K562 (cell line): ENCODE results near the gene IGF2. TPM values are rescaled to one million over a fixed set of nuclear protein-coding genes. Genes with fewer than 3 reads are reported as not detected.

Experiments
- ATAC-seq: fragments of 200-7000 bp; cut with Tn5 transposase; 3 replicates; pipeline ENCODE4 v1.9.1; 2020; ENCODE audit warnings: moderate library complexity
- BruUV-seq: library from RNA; stranded (reverse); fragments of 400-500 nt; replicated peaks from 2 replicates; lab custom pipeline; 2021; lab: Mats Ljungman, UMichigan
- CTCF ChIA-PET: fragments of 300-600 bp; formaldehyde crosslinking; extraction: SDS; loops from one replicate; lab custom pipeline; 2021; ENCODE audit warnings: low intra/inter-chr PET ratio; lab: Yijun Ruan, JAX
- POLR2A ChIA-PET: fragments of 300-600, 350-650 bp; sonication (Branson Sonifier 250); formaldehyde crosslinking; extraction: SDS; loops from one replicate; lab custom pipeline; 2021; ENCODE audit warnings: antibody characterized with exemption, inconsistent platforms; lab: Yijun Ruan, JAX
- DNase-seq, 4 experiments: peaks; one replicate each; pipeline versions ENCODE4 v3.0.0 to v3.0.0-alpha.2; 2011 to 2018; ENCODE audit warnings: low spot score in 3 of 4, mixed read lengths in 3 of 4; ENCODE audit errors: extremely low read depth in 1 of 4
- FAIRE-seq: peaks from 2 replicates; lab custom pipeline; 2011; peaks lifted over from hg19 to GRCh38; lab: Jason Lieb, UNC
- H2AFZ ChIP-seq: 2 replicates; pipeline ENCODE4 v1.6.0; 2011; ENCODE audit warnings: low read depth, low read length, control low read depth, inconsistent platforms
- H3K27ac ChIP-seq: fragments of 200-600 bp; 3 replicates; pipeline ENCODE4 v1.8.0; 2011; ENCODE audit warnings: low read depth, mild to moderate bottlenecking, control low read depth, inconsistent platforms, low read length, moderate library complexity, mixed read lengths; ENCODE audit errors: extremely low read depth
- H3K27me3 ChIP-seq, 2 experiments: fragments of 300-600 bp in 1 of 2; 2 replicates in 1 of 2; 3 replicates in 1 of 2; pipeline versions ENCODE4 v1.6.0 to v1.8.0; 2011; ENCODE audit warnings: inconsistent platforms in 2 of 2, low read length in 2 of 2, mild to moderate bottlenecking in 1 of 2, mixed read lengths in 1 of 2, moderate library complexity in 1 of 2; ENCODE audit not compliant: control insufficient read depth in 2 of 2, insufficient read depth in 2 of 2
- H3K36me3 ChIP-seq: fragments of 300-600 bp; 3 replicates; pipeline ENCODE4 v1.8.0; 2011; ENCODE audit warnings: mild to moderate bottlenecking, low read length, inconsistent platforms; ENCODE audit not compliant: control insufficient read depth, insufficient read depth
- H3K4me1 ChIP-seq, 2 experiments: fragments of 200-600 bp in 1 of 2; replicated peaks in 1 of 2; 2 replicates in 1 of 2; 3 replicates in 1 of 2; pipeline versions ENCODE4 v1.5.1 to v1.8.0; 2011; ENCODE audit warnings: inconsistent platforms in 2 of 2, low read length in 2 of 2, mild to moderate bottlenecking in 1 of 2, mixed read lengths in 1 of 2, moderate library complexity in 1 of 2; ENCODE audit not compliant: control insufficient read depth in 2 of 2, insufficient read depth in 2 of 2
- H3K4me2 ChIP-seq: 2 replicates; pipeline ENCODE4 v1.6.1; 2011; ENCODE audit warnings: low read length, control low read depth, inconsistent platforms, mixed read lengths; ENCODE audit not compliant: insufficient read depth
- H3K4me3 ChIP-seq: fragments of 200-600 bp; sonication (generic), shearing (Covaris generic); 2 replicates; pipeline ENCODE4 v1.5.1; 2016; ENCODE audit warnings: control low read depth, inconsistent platforms
- H3K79me2 ChIP-seq: fragments of 200-600 bp; 3 replicates; pipeline ENCODE4 v1.8.0; 2011; ENCODE audit warnings: low read length, inconsistent platforms; ENCODE audit not compliant: control insufficient read depth, insufficient read depth
- H3K9ac ChIP-seq, 2 experiments: 2 replicates each; pipeline versions ENCODE4 v1.6.0 to v1.6.1; 2011; ENCODE audit warnings: low read depth in 2 of 2, low read length in 2 of 2, control low read depth in 1 of 2, inconsistent platforms in 1 of 2, mild to moderate bottlenecking in 1 of 2, mixed read lengths in 1 of 2; ENCODE audit not compliant: insufficient read depth in 1 of 2
- H3K9me1 ChIP-seq: one replicate; pipeline ENCODE4 v1.6.0; 2011; ENCODE audit warnings: inconsistent platforms, mild to moderate bottlenecking, low read length, moderate library complexity; ENCODE audit not compliant: control insufficient read depth, insufficient read depth
- H3K9me3 ChIP-seq: replicated peaks from 2 replicates; pipeline ENCODE4 v1.5.1; 2011; ENCODE audit warnings: low read depth, low read length, inconsistent platforms; ENCODE audit not compliant: control insufficient read depth, insufficient read depth
- H4K20me1 ChIP-seq: replicated peaks from 2 replicates; pipeline ENCODE4 v1.6.1; 2011; ENCODE audit warnings: low read length, inconsistent platforms, mixed read lengths; ENCODE audit not compliant: control insufficient read depth, insufficient read depth
- BACH1 ChIP-seq: fragments of 200-800 bp; sonication (Bioruptor generic); IDR thresholded peaks from 2 replicates; pipeline ENCODE4 v1.6.1; 2016; ENCODE audit warnings: missing genetic modification characterization, missing compliant biosample characterization
- CTCF ChIP-seq, 3 experiments: IDR thresholded peaks in 2 of 3; conservative IDR thresholded peaks in 1 of 3; 2 replicates each; pipeline ENCODE4 v1.5.1; 2011 to 2012; ENCODE audit warnings: low read length in 3 of 3, mild to moderate bottlenecking in 3 of 3, control low read depth in 2 of 3, improper control_type of control experiment in 1 of 3, inconsistent platforms in 1 of 3, low read depth in 1 of 3, mixed read lengths in 1 of 3, moderate library complexity in 1 of 3; ENCODE audit not compliant: insufficient read depth in 2 of 3
- ETS2 ChIP-seq: IDR thresholded peaks from 2 replicates; pipeline ENCODE4 v1.6.1; 2016; ENCODE audit warnings: borderline replicate concordance, missing genetic modification characterization, mild to moderate bottlenecking, moderate library complexity, missing compliant biosample characterization; ENCODE audit not compliant: poor library complexity, severe bottlenecking
- HIVEP1 ChIP-seq: fragments of 250-450 bp; sonication (Bioruptor Pico); IDR thresholded peaks from 2 replicates; pipeline ENCODE4 v1.4.0; 2020; ENCODE audit warnings: mild to moderate bottlenecking
- KLF6 ChIP-seq: fragments of 250-450 bp; sonication (Bioruptor Pico); IDR thresholded peaks from 2 replicates; pipeline ENCODE4 v1.4.0; 2020; ENCODE audit warnings: mild to moderate bottlenecking, moderate library complexity, borderline replicate concordance
- MCM3 ChIP-seq: fragments of 450-650 bp; IDR thresholded peaks from 2 replicates; pipeline ENCODE4 v1.6.1; 2016
- MITF ChIP-seq: IDR thresholded peaks from 2 replicates; pipeline ENCODE4 v1.6.1; 2014; ENCODE audit warnings: antibody characterized with exemption
- POLR2AphosphoS2 ChIP-seq: IDR thresholded peaks from 2 replicates; pipeline ENCODE4 v1.6.1; 2012; ENCODE audit warnings: low read length, improper control_type of control experiment
- TCF3 ChIP-seq: sonication (generic); formaldehyde crosslinking; IDR thresholded peaks from 2 replicates; pipeline ENCODE4 v1.4.0; 2020; ENCODE audit warnings: mild to moderate bottlenecking, missing genetic modification reagents
- U2AF2 ChIP-seq: fragments of 200-400 bp; formaldehyde crosslinking; optimal IDR thresholded peaks from 2 replicates; pipeline ENCODE3; 2017; ENCODE audit warnings: low read depth, mild to moderate bottlenecking, low read length
- ZBTB33 ChIP-seq: sonication (generic); formaldehyde crosslinking; IDR thresholded peaks from 2 replicates; pipeline ENCODE4 v1.8.1; 2023; ENCODE audit warnings: mild to moderate bottlenecking, missing genetic modification reagents
- ZFX ChIP-seq: sonication (generic); formaldehyde crosslinking; IDR thresholded peaks from 2 replicates; pipeline ENCODE4 v1.8.0; 2022; ENCODE audit warnings: mild to moderate bottlenecking, missing genetic modification reagents, moderate library complexity
- ZNF280A ChIP-seq: fragments of 450-650 bp; IDR thresholded peaks from 2 replicates; pipeline ENCODE4 v1.6.1; 2018; ENCODE audit warnings: mild to moderate bottlenecking, low read depth; ENCODE audit not compliant: partially characterized antibody
- ZNF507 ChIP-seq: conservative IDR thresholded peaks from 2 replicates; pipeline ENCODE4 v1.6.1; 2017; ENCODE audit warnings: missing genetic modification characterization, missing compliant biosample characterization
- ZNF766 ChIP-seq: fragments of 200-800 bp; sonication (Bioruptor generic); conservative IDR thresholded peaks from 2 replicates; pipeline ENCODE4 v1.6.1; 2016; ENCODE audit warnings: missing genetic modification characterization, missing compliant biosample characterization
- WGBS: fragments of 100-300 bp; shearing (Covaris generic); methylation state at CpG from one replicate; pipeline ENCODE4 v1.1.6; 2016; ENCODE audit warnings: low coverage, mixed read lengths; ENCODE audit not compliant: insufficient coverage; ENCODE audit errors: missing lambda C conversion rate; 5-methylcytosine and 5-hydroxymethylcytosine counted together
- in situ Hi-C: fragments of 300-500 bp; cut with MboI; formaldehyde crosslinking; loops from 4 replicates; pipeline ENCODE4 v1.15.0; 2018; ENCODE audit warnings: inconsistent platforms, mixed read lengths
- intact Hi-C: fragments of 100-400 bp; cut with micrococcal nuclease; formaldehyde crosslinking; loops from 2 replicates; pipeline ENCODE4 v1.14.2; 2022
- polyA plus RNA-seq, 8 experiments: library from polyadenylated mRNA; depleted of rRNA in 4 of 8; stranded (reverse) in 5 of 8; unstranded in 3 of 8; fragments of >200 nt; fragmentation: Nextera tagmentation in 2 of 8; fragmentation: Illumina TruSeq in 1 of 8; extraction: Ambion mirVana in 2 of 8; extraction: Trizol in 1 of 8; gene quantifications; 2 replicates each; pipeline versions ENCODE4 v1.2.1 to v1.2.3, GENCODE V29; 2011 to 2014; ENCODE audit warnings: inconsistent platforms in 1 of 8, missing spikeins in 1 of 8
- total RNA-seq, 7 experiments: library from RNA; depleted of rRNA in 6 of 7; stranded (reverse); fragments of >200 nt in 6 of 7; fragmentation: Illumina TruSeq in 2 of 7; extraction: Trizol in 2 of 7; gene quantifications; 2 replicates each; pipeline versions ENCODE4 v1.2.1 to v1.2.3, GENCODE V29; 2011 to 2021; ENCODE audit warnings: low replicate concordance in 1 of 7

IGF2 gene
- total and polyA plus RNA-seq, 9 of the 15 experiments (the other 6 are each of a cell fraction or from before 2014, with no cell fraction given), result 0.16 TPM; not detected in 8

- BruUV-seq, result no TSS peak
- no peak for ATAC-seq
- 1% methylated on average over 17 of the region's 24 CpGs for WGBS
- H3K9me3 ChIP-seq, result no peaks in the 10 kb centered on the region
- H3K9ac ChIP-seq, result no peak overlapping the region
- H3K27me3 ChIP-seq, result peaks cover 14 to 56% of the 10 kb centered on the region in 2 experiments
- DNase-seq, result peak in 1 of 4 experiments; percentile 1
- POLR2A ChIA-PET, result no interaction called here
- CTCF ChIA-PET, result no interaction called here
- no peaks in the 10 kb centered on the region for H3K79me2 ChIP-seq
- no peak overlapping the region for H2AFZ ChIP-seq
- H3K4me1 ChIP-seq, result peaks cover 0 to 13% of the 10 kb centered on the region in 2 experiments; a peak in 2 of 5 replicates
- H3K27ac ChIP-seq, result no peak overlapping the region
- H3K4me2 ChIP-seq, result no peak overlapping the region
- intact Hi-C loops, result no loop called here
- H3K9me1 ChIP-seq, result no peaks in the 10 kb centered on the region
- no peak overlapping the region for H3K4me3 ChIP-seq
- FAIRE-seq, result no peak
- no peaks in the 10 kb centered on the region for H3K36me3 ChIP-seq
- peaks cover 6% of the 10 kb centered on the region for H4K20me1 ChIP-seq
- in situ Hi-C loops, result no loop called here
- no peak for TF ChIP-seq ZNF766 (CRISPR knock-in tag)
- no peak for TF ChIP-seq ZFX (CRISPR knock-in tag)
- TF ChIP-seq ZNF507 (tag), result no peak
- TF ChIP-seq MITF, result no peak
- no peak for TF ChIP-seq ZNF280A
- no peak for TF ChIP-seq U2AF2
- TF ChIP-seq MCM3, result no peak
- no peak for TF ChIP-seq ZBTB33 (CRISPR knock-in tag)
- TF ChIP-seq POLR2AphosphoS2, result no peak
- TF ChIP-seq KLF6 (CRISPR knock-in tag), result no peak
- no peak for TF ChIP-seq CTCF (IDR thresholded peaks at IDR 0.05 in 2 of 3, conservative IDR thresholded peaks at IDR 0.05 in 1 of 3; ENCODE audit: insufficient read depth in 2 of 3, low read depth in 1 of 3, low read length in 3 of 3)
- TF ChIP-seq TCF3, result no peak
- TF ChIP-seq HIVEP1, result no peak
- TF ChIP-seq ETS2 (tag), result no peak
- TF ChIP-seq BACH1, result no peak
Observed at GRCh38 chr11:2085251-2086066, 53.7 kb downstream of the IGF2 start.
